SK-N-SH (cell line): ENCODE data around the gene ZC3H12C. TPM values are rescaled to one million over a fixed set of nuclear protein-coding genes. Genes with fewer than 3 reads are reported as not detected.
A peak's percentile ranks its signal among the peaks of the same experiment; 100 is the strongest.

Experiments used
- CTCF ChIP-seq: fragments of 200-600 bp; sonication (generic); IDR thresholded peaks from 2 replicates; pipeline ENCODE4 v1.6.1; 2017; ENCODE audit warnings: antibody characterized with exemption, mild to moderate bottlenecking, moderate library complexity
- ELF1 ChIP-seq: IDR thresholded peaks from 2 replicates; pipeline ENCODE4 v1.4.0; 2012
- EZH2phosphoT487 ChIP-seq: fragments of 200-600 bp; sonication (generic); IDR thresholded peaks from 2 replicates; pipeline ENCODE4 v1.6.1; 2017; ENCODE audit warnings: low read depth, mixed run types, mild to moderate bottlenecking, antibody characterized with exemption, moderate library complexity, borderline replicate concordance
- FOSL2 ChIP-seq: IDR thresholded peaks from 2 replicates; pipeline ENCODE4 v1.4.0; 2012; ENCODE audit warnings: low read depth, mild to moderate bottlenecking, moderate library complexity, borderline replicate concordance
- GABPA ChIP-seq: IDR thresholded peaks from 2 replicates; pipeline ENCODE4 v1.4.0; 2012; ENCODE audit warnings: low read depth, mild to moderate bottlenecking
- GATA2 ChIP-seq: sonication (generic); formaldehyde crosslinking; IDR thresholded peaks from 2 replicates; pipeline ENCODE4 v1.5.0; 2020; ENCODE audit warnings: mild to moderate bottlenecking, missing genetic modification reagents
- MEF2A ChIP-seq: IDR thresholded peaks from 2 replicates; pipeline ENCODE4 v1.4.0; 2012; ENCODE audit warnings: low read depth, borderline replicate concordance
- MXI1 ChIP-seq: IDR thresholded peaks from 2 replicates; pipeline ENCODE4 v1.6.1; 2012; ENCODE audit warnings: mild to moderate bottlenecking, low read depth, low read length, improper control_type of control experiment
- POLR2AphosphoS5 ChIP-seq: IDR thresholded peaks from 2 replicates; pipeline ENCODE4 v1.6.1; 2012; ENCODE audit warnings: low read depth, low read length
- RAD21 ChIP-seq: IDR thresholded peaks from 2 replicates; pipeline ENCODE4 v1.6.1; 2012; ENCODE audit warnings: mild to moderate bottlenecking, low read length
- SIN3A ChIP-seq: IDR thresholded peaks from 2 replicates; pipeline ENCODE4 v1.6.1; 2012; ENCODE audit warnings: low read depth, mild to moderate bottlenecking, low read length, moderate library complexity, borderline replicate concordance
- SMC3 ChIP-seq: IDR thresholded peaks from 2 replicates; pipeline ENCODE4 v1.6.1; 2012; ENCODE audit warnings: low read depth, low read length, improper control_type of control experiment
- USF1 ChIP-seq: IDR thresholded peaks from 2 replicates; pipeline ENCODE4 v1.4.0; 2012; ENCODE audit warnings: low read depth, borderline replicate concordance
- YY1 ChIP-seq: IDR thresholded peaks from 2 replicates; pipeline ENCODE4 v1.4.0; 2012; ENCODE audit warnings: low read depth, mild to moderate bottlenecking
- ZBTB33 ChIP-seq: IDR thresholded peaks from 2 replicates; pipeline ENCODE4 v1.4.0; 2012; ENCODE audit warnings: low read depth, borderline replicate concordance
- polyA plus RNA-seq, 3 experiments: library from polyadenylated mRNA; depleted of rRNA; stranded (reverse); fragments of >200 nt; gene quantifications; 2 replicates each; pipeline ENCODE4 v1.2.3, GENCODE V29; 2012
- TF ChIP-seq, protein P1 (sequence below): IDR thresholded peaks from 2 replicates; pipeline ENCODE4 v1.4.0; 2012; ENCODE audit warnings: low read depth
- TF ChIP-seq, protein P2 (sequence below): IDR thresholded peaks from 2 replicates; pipeline ENCODE4 v1.6.1; 2012; ENCODE audit warnings: mild to moderate bottlenecking, low read depth, low read length, moderate library complexity
- TF ChIP-seq, protein P3 (sequence below): IDR thresholded peaks from 2 replicates; pipeline ENCODE4; 2012

The ZC3H12C gene
- polyA plus RNA-seq, 1 of the 3 experiments (the other 2 are of a cell fraction): 2.8 TPM

- TF ChIP-seq, protein P1, sequence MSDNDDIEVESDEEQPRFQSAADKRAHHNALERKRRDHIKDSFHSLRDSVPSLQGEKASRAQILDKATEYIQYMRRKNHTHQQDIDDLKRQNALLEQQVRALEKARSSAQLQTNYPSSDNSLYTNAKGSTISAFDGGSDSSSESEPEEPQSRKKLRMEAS: 0 out of 2 replicates have a peak, but pooled peaks have one; percentile 34
- TF ChIP-seq YY1 (no peak), FOSL2 (peak; percentile 77), MXI1 (no peak), SIN3A (no peak), SMC3 (no peak), MEF2A (no peak), POLR2AphosphoS5 (no peak), ZBTB33 (no peak), EZH2phosphoT487 (no peak), RAD21 (no peak), GABPA (no peak), CTCF (no peak), GATA2 (CRISPR knock-in tag) (no peak), ELF1 (no peak), USF1 (no peak)
- TF ChIP-seq, protein P2, sequence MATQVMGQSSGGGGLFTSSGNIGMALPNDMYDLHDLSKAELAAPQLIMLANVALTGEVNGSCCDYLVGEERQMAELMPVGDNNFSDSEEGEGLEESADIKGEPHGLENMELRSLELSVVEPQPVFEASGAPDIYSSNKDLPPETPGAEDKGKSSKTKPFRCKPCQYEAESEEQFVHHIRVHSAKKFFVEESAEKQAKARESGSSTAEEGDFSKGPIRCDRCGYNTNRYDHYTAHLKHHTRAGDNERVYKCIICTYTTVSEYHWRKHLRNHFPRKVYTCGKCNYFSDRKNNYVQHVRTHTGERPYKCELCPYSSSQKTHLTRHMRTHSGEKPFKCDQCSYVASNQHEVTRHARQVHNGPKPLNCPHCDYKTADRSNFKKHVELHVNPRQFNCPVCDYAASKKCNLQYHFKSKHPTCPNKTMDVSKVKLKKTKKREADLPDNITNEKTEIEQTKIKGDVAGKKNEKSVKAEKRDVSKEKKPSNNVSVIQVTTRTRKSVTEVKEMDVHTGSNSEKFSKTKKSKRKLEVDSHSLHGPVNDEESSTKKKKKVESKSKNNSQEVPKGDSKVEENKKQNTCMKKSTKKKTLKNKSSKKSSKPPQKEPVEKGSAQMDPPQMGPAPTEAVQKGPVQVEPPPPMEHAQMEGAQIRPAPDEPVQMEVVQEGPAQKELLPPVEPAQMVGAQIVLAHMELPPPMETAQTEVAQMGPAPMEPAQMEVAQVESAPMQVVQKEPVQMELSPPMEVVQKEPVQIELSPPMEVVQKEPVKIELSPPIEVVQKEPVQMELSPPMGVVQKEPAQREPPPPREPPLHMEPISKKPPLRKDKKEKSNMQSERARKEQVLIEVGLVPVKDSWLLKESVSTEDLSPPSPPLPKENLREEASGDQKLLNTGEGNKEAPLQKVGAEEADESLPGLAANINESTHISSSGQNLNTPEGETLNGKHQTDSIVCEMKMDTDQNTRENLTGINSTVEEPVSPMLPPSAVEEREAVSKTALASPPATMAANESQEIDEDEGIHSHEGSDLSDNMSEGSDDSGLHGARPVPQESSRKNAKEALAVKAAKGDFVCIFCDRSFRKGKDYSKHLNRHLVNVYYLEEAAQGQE: no peak
- TF ChIP-seq, protein P3, sequence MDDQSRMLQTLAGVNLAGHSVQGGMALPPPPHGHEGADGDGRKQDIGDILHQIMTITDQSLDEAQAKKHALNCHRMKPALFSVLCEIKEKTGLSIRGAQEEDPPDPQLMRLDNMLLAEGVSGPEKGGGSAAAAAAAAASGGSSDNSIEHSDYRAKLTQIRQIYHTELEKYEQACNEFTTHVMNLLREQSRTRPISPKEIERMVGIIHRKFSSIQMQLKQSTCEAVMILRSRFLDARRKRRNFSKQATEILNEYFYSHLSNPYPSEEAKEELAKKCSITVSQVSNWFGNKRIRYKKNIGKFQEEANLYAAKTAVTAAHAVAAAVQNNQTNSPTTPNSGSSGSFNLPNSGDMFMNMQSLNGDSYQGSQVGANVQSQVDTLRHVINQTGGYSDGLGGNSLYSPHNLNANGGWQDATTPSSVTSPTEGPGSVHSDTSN: peak; percentile 57
Observed at GRCh38 chr11:110182886-110183285, 89.7 kb downstream of the ZC3H12C start (continued).
